DMS79 treated with DMSO at 0.1 percent for 48 hours (cell line): ENCODE measurements around the gene UCP2.
"Not testable (repeated sequence)": the region's sequence is repeated elsewhere in the genome, so short reads cannot be mapped to it uniquely, and the experiment has no call there.

Source experiments
- DNase-seq: peaks from one replicate; lab custom pipeline; 2025; lab: John Stamatoyannopoulos, UW

UCP2 gene

DNA sequence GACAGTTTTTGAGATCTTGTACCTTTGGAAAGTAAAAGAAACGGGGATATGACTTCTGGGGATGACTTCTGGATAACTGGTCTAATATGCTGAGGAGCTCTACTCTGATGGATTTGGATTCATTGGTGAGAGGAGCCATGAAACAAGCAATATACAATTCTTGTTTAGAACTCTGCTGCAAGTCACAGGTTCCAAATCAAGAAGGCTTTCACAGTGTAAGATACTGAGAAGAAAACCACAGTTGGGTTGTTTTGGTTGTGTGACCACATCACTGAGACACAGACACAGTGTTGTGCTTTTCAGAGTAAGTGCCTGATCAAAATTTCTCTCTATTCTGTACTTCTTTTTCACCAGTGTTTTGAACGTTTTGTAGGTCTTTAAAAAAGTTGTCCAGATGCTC, 13.1 kb upstream of the UCP2 start:
- DNase-seq = no peak

DNA sequence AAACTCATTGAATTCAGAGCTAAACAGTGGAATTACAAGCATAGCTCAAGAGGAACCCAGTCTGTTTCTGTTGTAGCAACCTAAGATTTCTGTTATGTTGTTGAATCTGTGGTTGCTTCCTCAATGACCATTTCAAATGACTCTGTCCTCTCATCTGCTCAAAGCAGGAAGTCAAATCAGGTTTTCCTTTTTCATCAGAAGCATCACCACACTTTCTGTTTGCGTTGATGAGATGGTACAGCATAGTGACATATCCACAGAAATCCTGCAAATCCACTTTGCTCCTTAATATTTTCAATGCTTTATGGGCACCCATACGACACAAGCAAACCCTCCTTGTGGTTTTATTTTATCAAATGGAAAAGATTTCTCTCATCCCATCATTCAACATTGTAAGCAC, 12.6 kb upstream of the UCP2 start:
- DNase-seq = no peak

GRCh38 chr11:73991471-73992006, 8.9 kb upstream of the UCP2 start:
- DNase-seq = no peak

DNA sequence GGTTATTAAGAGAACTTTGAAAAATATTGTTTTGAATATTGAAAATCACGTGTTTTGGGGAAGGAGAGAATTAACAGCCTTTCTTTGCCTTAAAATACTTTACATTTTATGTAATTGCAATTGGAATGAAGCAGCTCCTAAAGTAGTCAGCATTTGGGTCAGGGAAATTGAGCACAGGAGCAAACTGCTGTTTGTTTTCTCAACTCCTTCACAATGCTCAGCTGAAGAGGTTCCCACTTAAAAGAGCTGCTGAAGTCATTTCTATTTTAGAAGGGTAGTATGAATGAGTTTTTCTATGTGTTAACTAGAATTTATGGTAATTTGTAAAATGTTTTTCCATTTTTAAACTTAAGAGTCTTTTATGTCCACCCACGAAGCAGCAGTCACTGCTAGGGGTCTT, 8.1 kb upstream of the UCP2 start:
- DNase-seq = peak; percentile 89

- DNase-seq = no peak
Observed at GRCh38 chr11:73989156-73989555, 6.5 kb upstream of the UCP2 start.

DNA sequence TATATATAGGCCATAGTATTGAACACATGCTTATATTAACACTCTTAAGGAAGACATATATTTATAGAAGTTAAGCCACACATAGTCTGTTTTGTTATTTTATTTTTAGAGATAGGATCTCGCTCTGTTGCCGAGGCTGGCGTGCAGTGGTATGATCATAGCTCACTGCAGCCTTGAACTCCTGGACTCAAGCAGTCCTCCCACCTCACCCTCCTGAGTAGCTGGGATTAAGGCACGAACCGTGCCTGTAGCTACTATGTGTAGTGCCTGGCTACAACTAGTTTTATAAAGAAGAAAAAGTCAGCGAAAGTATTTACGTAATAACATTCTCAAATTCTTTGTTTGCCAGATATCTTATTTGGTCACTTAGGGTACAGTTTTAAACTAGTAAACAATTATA, 5.6 kb upstream of the UCP2 start:
- DNase-seq = no peak

- DNase-seq = not testable (repeated sequence)
Observed at GRCh38 chr11:73985661-73986060, 3.0 kb upstream of the UCP2 start.

- DNase-seq = no peak
Observed at GRCh38 chr11:73983741-73984538, 1.3 kb upstream of the UCP2 start.

- DNase-seq = peak; percentile 97
Observed at GRCh38 chr11:73982990-73983740, 522 bp upstream of the UCP2 start.

DNA sequence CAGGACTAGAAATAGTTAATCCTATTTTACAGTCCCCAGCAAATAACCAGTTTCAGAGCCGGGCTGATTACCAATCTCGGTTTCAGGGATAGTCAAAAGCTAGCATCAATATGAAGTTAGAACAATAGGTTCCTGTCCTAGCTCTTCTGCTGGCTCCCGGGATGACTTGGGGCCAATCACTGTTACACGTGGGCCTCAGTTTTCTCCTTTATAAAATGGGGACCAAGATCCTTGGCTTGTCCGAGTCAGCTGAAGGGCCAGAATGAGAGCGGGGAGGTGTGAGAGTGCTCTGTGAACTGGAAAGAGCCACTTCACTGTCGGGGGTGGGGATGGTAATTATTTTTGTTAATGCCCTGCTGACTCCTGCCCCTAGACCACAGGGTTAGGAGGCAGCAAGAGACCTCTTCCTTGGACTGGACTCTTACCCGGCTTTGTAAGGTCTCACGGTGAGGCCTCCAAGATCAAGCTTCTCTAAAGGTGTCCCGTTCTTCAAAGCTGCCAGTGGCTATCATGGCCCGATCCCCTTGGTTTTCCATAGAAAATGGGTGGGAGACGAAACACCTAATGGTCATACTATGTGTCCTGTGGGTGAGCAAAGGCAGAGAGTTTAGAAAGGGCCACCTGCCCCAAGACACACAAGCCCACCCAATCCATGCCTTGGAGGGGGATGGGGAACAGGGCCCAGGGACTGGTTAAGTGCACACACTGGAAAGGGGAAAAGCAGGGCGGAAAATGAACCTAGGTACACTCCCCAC, 1.4 kb downstream of the UCP2 start:
- DNase-seq = no peak

DNA sequence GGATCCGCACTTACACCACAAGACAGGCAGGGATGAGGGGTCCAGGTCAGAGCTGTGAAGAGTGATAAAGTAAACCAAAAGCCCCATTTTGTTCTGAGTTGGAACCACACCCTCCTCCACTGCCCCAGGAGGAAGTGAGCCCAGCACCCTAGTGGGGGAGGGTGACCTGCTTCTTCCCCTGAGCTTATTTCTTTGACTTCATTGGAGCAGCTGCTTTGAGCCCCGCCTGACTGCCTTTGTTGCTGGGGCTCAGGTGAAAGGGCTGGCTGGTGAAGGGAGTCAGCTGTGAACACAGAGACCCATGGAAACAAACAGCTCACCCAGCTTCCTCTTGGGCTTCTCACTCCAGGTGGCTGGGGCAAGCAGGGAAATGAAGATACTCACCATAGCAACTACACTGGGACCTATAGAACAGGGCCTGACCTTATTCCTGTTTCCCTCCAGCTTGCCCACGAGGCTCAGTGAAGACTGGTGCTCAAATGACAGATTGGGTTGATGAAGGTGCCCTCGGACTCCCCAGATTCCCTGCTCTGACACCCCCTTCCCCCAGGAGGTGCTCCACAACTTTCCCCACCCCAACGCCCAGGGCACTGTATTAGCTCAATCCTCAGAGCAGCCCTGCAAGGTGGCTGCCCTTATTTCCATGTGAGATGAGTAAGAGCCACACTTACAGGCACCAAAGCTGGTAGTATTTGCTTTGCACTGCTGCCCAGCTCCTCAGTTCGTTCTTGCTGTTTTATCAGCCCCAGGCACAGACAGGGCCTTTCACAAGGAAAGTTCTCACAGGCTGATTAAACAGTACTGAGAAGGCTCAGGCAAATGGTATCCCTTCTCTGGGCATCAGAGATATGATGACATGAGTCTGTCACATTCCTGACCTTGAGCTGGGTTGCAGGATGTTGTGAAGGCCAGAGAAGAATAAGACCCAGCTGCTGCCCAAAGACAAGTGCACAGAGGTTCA, 2.4 kb downstream of the UCP2 start:
- DNase-seq = no peak

- DNase-seq = no peak
Observed at GRCh38 chr11:73978576-73979086, 4.0 kb downstream of the UCP2 start.

- no peak for DNase-seq
Observed at GRCh38 chr11:73977856-73978519, 4.7 kb downstream of the UCP2 start.

- no peak for DNase-seq
Observed at GRCh38 chr11:73976451-73977151, 6.0 kb downstream of the UCP2 start.

- no peak for DNase-seq
Observed at GRCh38 chr11:73975479-73975757, 7.2 kb downstream of the UCP2 start.

- no peak for DNase-seq
Observed at GRCh38 chr11:73974604-73975478, 7.8 kb downstream of the UCP2 start.

- DNase-seq = no peak
Observed at GRCh38 chr11:73972620-73973449, 9.8 kb downstream of the UCP2 start.

GRCh38 chr11:73972187-73972586, 10.5 kb downstream of the UCP2 start:
- no peak for DNase-seq
